Retinal pigment epithelial cell (primary cell): ENCODE data around the gene SIGLEC7.
"Not testable (repeated sequence)": the region's sequence is repeated elsewhere in the genome, so short reads cannot be mapped to it uniquely, and the experiment has no call there.

ENCODE experiments used
- DNase-seq: peaks from one replicate; pipeline ENCODE4 v3.0.0-alpha.2; 2010; ENCODE audit warnings: low read depth
- H3K4me3 ChIP-seq: 2 replicates; pipeline ENCODE4 v1.5.1; 2011; ENCODE audit warnings: mild to moderate bottlenecking, low read length, control low read depth, moderate library complexity
- CTCF ChIP-seq: conservative IDR thresholded peaks from 2 replicates; pipeline ENCODE4 v1.5.1; 2011; ENCODE audit warnings: low read depth, low read length, control low read depth, inconsistent platforms

Gene SIGLEC7

GRCh38 chr19:51168564-51169282 is 26.6 kb downstream of the SIGLEC7 start:
- TF ChIP-seq CTCF: no peak
- no peak for DNase-seq
- H3K4me3 ChIP-seq: no peak overlapping the region

GRCh38 chr19:51169283-51169918 is 27.3 kb downstream of the SIGLEC7 start:
- peak; percentile 79 for TF ChIP-seq CTCF
- H3K4me3 ChIP-seq: not testable (repeated sequence)
- peak; percentile 17 for DNase-seq

- no peak for DNase-seq
- H3K4me3 ChIP-seq: no peak overlapping the region
- no peak for TF ChIP-seq CTCF
Observed at GRCh38 chr19:51172223-51172622, 30.1 kb downstream of the SIGLEC7 start.

- no peak for TF ChIP-seq CTCF
- no peak for DNase-seq
- H3K4me3 ChIP-seq: no peak overlapping the region
Observed at GRCh38 chr19:51173681-51174080, 31.6 kb downstream of the SIGLEC7 start.

GRCh38 chr19:51179256-51179655 is 37.2 kb downstream of the SIGLEC7 start:
- DNase-seq: no peak
- H3K4me3 ChIP-seq: no peak overlapping the region
- no peak for TF ChIP-seq CTCF

GRCh38 chr19:51181377-51181912 is 39.3 kb downstream of the SIGLEC7 start:
- no peak for DNase-seq
- no peak for TF ChIP-seq CTCF

More at GRCh38 chr19:51181377-51181912, 39.3 kb downstream of the SIGLEC7 start:
- H3K4me3 ChIP-seq: no peak overlapping the region
